Liver (tissue), 9 donors: Measurements from ENCODE around the gene PIK3CG. TPM values are rescaled to one million over a fixed set of nuclear protein-coding genes. Genes with fewer than 3 reads are reported as not detected.

Experiments
- DNase-seq: peaks from one replicate; pipeline ENCODE4 v3.0.0-alpha.2; 2017; ENCODE audit warnings: low spot score
- H3K27ac ChIP-seq, 2 donors: one replicate each; pipeline ENCODE4 v1.7.0; 2013; ENCODE audit warnings: inconsistent platforms in 2 of 2, low read length in 2 of 2, control low read depth in 1 of 2, low read depth in 1 of 2, mild to moderate bottlenecking in 1 of 2
- H3K27me3 ChIP-seq, 4 donors: one replicate each; pipeline versions ENCODE4 v1.6.1 to v1.7.0; 2013; ENCODE audit warnings: low read length in 3 of 4, inconsistent platforms in 1 of 4, mild to moderate bottlenecking in 1 of 4, moderate library complexity in 1 of 4; ENCODE audit not compliant: control insufficient read depth in 4 of 4, insufficient read depth in 4 of 4
- H3K36me3 ChIP-seq, 4 donors: one replicate each; pipeline versions ENCODE4 v1.6.1 to v1.7.0; 2013; ENCODE audit warnings: low read length in 3 of 4, mild to moderate bottlenecking in 3 of 4, low read depth in 1 of 4, moderate library complexity in 1 of 4; ENCODE audit not compliant: control insufficient read depth in 4 of 4, insufficient read depth in 3 of 4
- H3K4me1 ChIP-seq, 4 donors: one replicate each; pipeline versions ENCODE4 v1.6.1 to v1.7.0; 2013; ENCODE audit warnings: low read length in 3 of 4, mild to moderate bottlenecking in 3 of 4, moderate library complexity in 1 of 4; ENCODE audit not compliant: control insufficient read depth in 4 of 4, insufficient read depth in 4 of 4
- H3K4me3 ChIP-seq, 3 donors: one replicate each; pipeline versions ENCODE4 v1.6.1 to v1.7.0; 2013; ENCODE audit warnings: low read length in 3 of 3, control low read depth in 1 of 3, low read depth in 1 of 3, mild to moderate bottlenecking in 1 of 3
- H3K9ac ChIP-seq, 2 donors: one replicate each; pipeline ENCODE4 v1.7.0; 2013; ENCODE audit warnings: low read length in 2 of 2, mild to moderate bottlenecking in 2 of 2, moderate library complexity in 2 of 2, control low read depth in 1 of 2, low read depth in 1 of 2
- H3K9me3 ChIP-seq, 4 donors: one replicate each; pipeline versions ENCODE4 v1.6.1 to v1.7.0; 2013; ENCODE audit warnings: low read length in 3 of 4; ENCODE audit not compliant: control insufficient read depth in 4 of 4
- EGR1 ChIP-seq, 2 donors: IDR thresholded peaks; 2 replicates each; pipeline ENCODE4 v1.6.1; 2016 to 2018; ENCODE audit warnings: antibody characterized with exemption in 2 of 2, low read depth in 2 of 2
- GABPA ChIP-seq, 2 donors: IDR thresholded peaks in 1 of 2; conservative IDR thresholded peaks in 1 of 2; 2 replicates each; pipeline ENCODE4 v1.6.1; 2016; ENCODE audit warnings: antibody characterized with exemption in 2 of 2, mild to moderate bottlenecking in 1 of 2, moderate library complexity in 1 of 2
- HNF4A ChIP-seq, 2 donors: conservative IDR thresholded peaks; 2 replicates each; pipeline ENCODE4 v1.6.1; 2016; ENCODE audit warnings: antibody characterized with exemption in 2 of 2, mild to moderate bottlenecking in 2 of 2
- HNF4G ChIP-seq: IDR thresholded peaks from 2 replicates; pipeline ENCODE4 v1.6.1; 2016; ENCODE audit warnings: antibody characterized with exemption
- JUND ChIP-seq, 2 donors: IDR thresholded peaks; 2 replicates each; pipeline ENCODE4 v1.6.1; 2016; ENCODE audit warnings: antibody characterized with exemption in 2 of 2
- MAX ChIP-seq: IDR thresholded peaks from 2 replicates; pipeline ENCODE4 v1.6.1; 2016; ENCODE audit warnings: antibody characterized with exemption
- NR2F2 ChIP-seq: IDR thresholded peaks from 2 replicates; pipeline ENCODE4 v1.6.1; 2016; ENCODE audit warnings: antibody characterized with exemption
- RAD21 ChIP-seq, 2 donors: IDR thresholded peaks; 2 replicates each; pipeline ENCODE4 v1.6.1; 2016; ENCODE audit warnings: antibody characterized with exemption in 2 of 2, mild to moderate bottlenecking in 2 of 2
- REST ChIP-seq: IDR thresholded peaks from 2 replicates; pipeline ENCODE4 v1.6.1; 2016; ENCODE audit warnings: antibody characterized with exemption, mild to moderate bottlenecking
- RXRA ChIP-seq, 2 donors: IDR thresholded peaks; 2 replicates each; pipeline ENCODE4 v1.6.1; 2017 to 2018; ENCODE audit warnings: antibody characterized with exemption in 2 of 2, mild to moderate bottlenecking in 1 of 2
- ZBTB33 ChIP-seq: IDR thresholded peaks from 2 replicates; pipeline ENCODE4 v1.6.1; 2016; ENCODE audit warnings: antibody characterized with exemption
- WGBS: extraction: QIAGEN DNeasy Blood & Tissue Kit; methylation state at CpG from one replicate; pipeline ENCODE4 v1.1.7; 2013; 5-methylcytosine and 5-hydroxymethylcytosine counted together
- polyA plus RNA-seq, 2 donors: library from polyadenylated mRNA; stranded (reverse) in 1 of 2; unstranded in 1 of 2; fragments of 200-250 nt in 1 of 2; fragments of >200 nt in 1 of 2; fragmentation: Nextera tagmentation in 1 of 2; extraction: Ambion mirVana in 1 of 2; gene quantifications; one replicate each; pipeline versions ENCODE4 v1.2.1 to v1.2.3, GENCODE V29; 2013 to 2015
- total RNA-seq, 2 donors: library from RNA; depleted of rRNA; stranded (reverse); fragments of >200 nt; gene quantifications; one replicate each; pipeline ENCODE4 v1.2.3, GENCODE V29; 2014
- donor health status: healthy.
- donor health status: healthy.
- donor health status: healthy.
- donor health status: healthy.
- donor health status: healthy.

The PIK3CG gene
- total and polyA plus RNA-seq, 4 donors: 0.36 to 4.1 (median 1.3) TPM

- Histone ChIP-seq H3K9ac (peak overlapping the region in 1 of 2 donors; percentile 60), H3K4me3 (no peak overlapping the region), H3K9me3 (no peaks in the 10 kb centered on the region), H3K27ac (peak overlapping the region; percentile 54 to 61), H3K27me3 (no peaks in the 10 kb centered on the region), H3K36me3 (no peaks in the 10 kb centered on the region), H3K4me1 (no peaks in the 10 kb centered on the region)
- no peak for DNase-seq
- 78% methylated on average over 2 of the region's 2 CpGs for WGBS
- TF ChIP-seq ZBTB33: no peak
Measured at GRCh38 chr7:106864298-106865081, 592 bp upstream of the PIK3CG start.

- H3K4me3 ChIP-seq: no peak overlapping the region
- WGBS: 70% methylated on average over 5 of the region's 5 CpGs
- TF ChIP-seq ZBTB33 (no peak), HNF4A (conservative IDR thresholded peaks at IDR 0.05) (no peak), MAX (no peak), JUND (IDR thresholded peaks at IDR 0.05) (no peak), GABPA (IDR thresholded peaks at IDR 0.05 in 1 of 2, conservative IDR thresholded peaks at IDR 0.05 in 1 of 2) (no peak), NR2F2 (no peak), RXRA (IDR thresholded peaks at IDR 0.05) (no peak), HNF4G (no peak), EGR1 (IDR thresholded peaks at IDR 0.05; ENCODE audit: low read depth in 2 of 2) (no peak), REST (no peak), RAD21 (IDR thresholded peaks at IDR 0.05) (no peak)
- H3K27me3 ChIP-seq: no peaks in the 10 kb centered on the region
- H3K9me3 ChIP-seq: no peaks in the 10 kb centered on the region
- DNase-seq: no peak
- H3K9ac ChIP-seq: no peak overlapping the region
- H3K27ac ChIP-seq: no peak overlapping the region
- no peaks in the 10 kb centered on the region for H3K36me3 ChIP-seq
- H3K4me1 ChIP-seq: no peaks in the 10 kb centered on the region
Measured at GRCh38 chr7:106866298-106867281, 1.5 kb downstream of the PIK3CG start.
